GM18519 (cell line): Measurements from ENCODE around the gene OR6P1.

ENCODE experiments used
- ATAC-seq: cut with Tn5 transposase; IDR thresholded peaks from one replicate; pipeline ENCODE4 v1.9.1; 2021; ENCODE audit warnings: mild to moderate bottlenecking, moderate library complexity; ENCODE audit not compliant: unreplicated experiment, low FRiP score

OR6P1 gene

GRCh38 chr1:158520955-158521665, 49.3 kb downstream of the OR6P1 start:
- no peak for ATAC-seq

DNA sequence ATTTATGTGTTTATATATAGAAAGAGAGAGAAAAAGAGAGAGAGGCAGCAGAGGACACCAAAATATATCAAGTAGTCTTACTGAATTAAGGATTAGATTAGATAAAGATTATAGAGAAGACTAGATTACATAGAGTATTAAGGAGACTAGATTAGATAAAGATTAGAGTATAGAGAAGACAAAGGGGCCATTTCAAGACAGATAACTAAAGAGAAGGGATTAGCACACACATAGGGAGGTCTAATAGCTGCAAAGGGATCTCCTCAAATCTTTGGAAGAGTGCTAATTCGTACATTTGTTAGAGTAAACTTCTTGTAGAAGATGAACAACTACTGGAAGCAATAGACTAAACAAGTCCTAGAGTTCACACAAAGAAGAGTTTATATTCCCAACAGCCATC, 50.4 kb downstream of the OR6P1 start:
- no peak for ATAC-seq

GRCh38 chr1:158516966-158517365, 53.4 kb downstream of the OR6P1 start:
- no peak for ATAC-seq
